ENCODE measurements around the gene COX19.

DNA sequence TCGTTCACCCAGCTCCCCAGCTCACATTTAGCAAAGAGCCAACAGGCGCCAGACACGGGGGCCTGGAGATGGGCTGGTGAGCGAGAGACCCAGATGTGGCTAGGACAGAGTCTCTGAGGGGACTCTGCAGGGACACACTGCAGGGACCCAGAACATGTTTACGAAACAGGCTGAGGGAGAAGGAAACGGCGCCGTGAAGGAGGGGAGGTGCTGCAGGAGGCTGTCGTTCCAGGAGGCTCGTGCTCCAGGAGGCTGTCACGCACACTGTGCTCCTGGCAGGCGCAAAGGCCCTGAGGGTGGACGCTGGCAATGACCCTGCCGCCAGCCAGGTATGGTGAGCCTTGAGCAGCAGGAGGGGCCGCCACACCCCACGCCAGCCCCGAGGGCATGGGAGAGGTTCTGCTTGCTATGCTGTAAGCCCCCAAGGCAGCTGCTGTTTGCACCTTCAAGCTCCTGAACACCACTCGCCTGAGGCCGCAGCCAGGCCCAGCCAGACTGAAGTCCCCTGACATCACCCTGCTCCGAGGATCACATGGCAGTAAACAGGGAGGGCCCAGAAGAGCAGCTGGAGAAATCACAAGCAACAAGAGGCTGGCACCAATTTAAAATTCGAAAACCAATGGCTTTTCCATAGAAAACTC lies 48.2 kb downstream of the COX19 start:
- TF ChIP-seq CTCF (conservative IDR thresholded peaks at IDR 0.05 in 1 of 2, IDR thresholded peaks at IDR 0.05 in 1 of 2; ENCODE audit: low read depth in 1 of 2, low read length in 2 of 2), result no peak
- no peak for TF ChIP-seq EZH2 (IDR thresholded peaks at IDR 0.05; ENCODE audit: low read length, missing control alignments)

Data from fibroblast of lung (primary cell).